GM18909 (cell line): Measurements from ENCODE around the gene DNAAF9.

Experiments
- ATAC-seq: cut with Tn5 transposase; IDR thresholded peaks from one replicate; pipeline ENCODE4 v1.9.1; 2021; ENCODE audit warnings: mild to moderate bottlenecking; ENCODE audit not compliant: unreplicated experiment, poor library complexity

The DNAAF9 gene

GRCh38 chr20:3378138-3378537 lies 29.3 kb downstream of the DNAAF9 start:
- no peak for ATAC-seq

GRCh38 chr20:3377644-3378043 lies 29.8 kb downstream of the DNAAF9 start:
- no peak for ATAC-seq

DNA sequence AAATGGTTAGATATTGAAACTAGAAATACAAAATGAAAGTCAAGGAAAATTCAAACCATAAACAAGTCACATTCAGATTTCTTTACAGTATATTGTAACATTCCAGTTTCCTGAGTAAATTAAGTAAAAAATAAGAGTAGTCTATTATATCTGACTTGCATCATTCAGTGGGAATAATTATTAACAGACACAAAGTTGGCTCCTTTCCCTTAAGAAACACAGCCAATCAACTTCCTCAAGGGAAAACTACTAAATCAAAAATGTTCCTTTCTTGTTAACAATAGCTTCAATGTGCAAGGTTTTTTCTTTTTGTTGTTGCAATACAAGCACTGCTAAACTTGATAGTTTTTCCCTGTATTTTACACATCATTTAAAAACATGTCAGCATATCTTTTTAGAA lies 33.2 kb downstream of the DNAAF9 start:
- ATAC-seq, result no peak

- ATAC-seq, result no peak
Measured at GRCh38 chr20:3371754-3372153, 35.7 kb downstream of the DNAAF9 start.

DNA sequence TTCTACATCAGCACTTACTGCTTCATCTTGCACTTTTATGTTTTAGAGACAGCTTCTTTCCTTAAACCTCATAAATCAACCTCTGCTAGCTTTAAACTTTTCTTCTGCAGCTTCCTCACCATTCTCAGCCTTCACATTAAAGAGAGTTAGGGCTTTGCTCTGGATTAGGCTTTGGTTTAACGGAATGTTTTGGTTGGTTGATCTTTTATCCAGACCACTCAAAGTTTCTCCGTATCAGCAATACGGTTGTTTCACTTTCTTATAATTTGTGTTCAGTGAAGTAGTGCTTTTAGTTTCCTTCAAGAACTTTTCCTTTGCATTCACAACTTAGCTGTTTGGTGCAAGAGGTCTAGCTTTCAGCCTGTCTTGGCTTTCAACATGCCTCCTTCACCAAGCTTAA lies 40.4 kb downstream of the DNAAF9 start:
- ATAC-seq, result no peak

DNA sequence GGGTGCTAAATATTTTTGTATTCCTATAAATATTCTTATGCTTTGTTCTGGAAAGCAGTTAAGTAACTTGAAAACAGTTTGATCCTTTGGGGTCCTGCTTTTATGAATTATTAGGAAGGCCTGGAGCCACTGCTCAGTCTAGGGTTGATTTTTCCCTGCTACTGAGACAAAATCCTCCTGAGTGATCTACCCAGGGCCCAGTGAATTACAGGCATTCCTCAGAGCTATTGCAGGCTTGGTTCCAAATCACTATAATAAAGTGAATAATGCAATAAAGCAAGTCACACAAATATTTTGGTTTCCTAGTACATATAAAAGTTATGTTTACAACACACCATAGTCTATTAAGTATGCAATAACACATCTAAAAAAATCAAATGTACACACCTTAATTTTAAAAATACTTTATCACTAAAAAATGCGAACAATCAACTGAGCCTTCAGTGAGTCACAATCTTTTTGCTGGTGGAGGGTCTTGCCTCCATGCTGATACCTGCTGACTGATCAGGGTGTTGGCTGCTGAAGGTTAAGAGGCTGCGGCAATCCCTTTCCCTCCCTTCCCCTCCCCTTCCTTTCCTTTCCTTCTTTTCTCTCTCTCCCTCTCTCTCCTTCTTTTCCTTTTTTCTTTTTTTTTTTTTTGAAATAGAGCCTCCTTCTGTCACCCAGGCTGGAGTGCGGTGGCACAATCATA lies 43.0 kb downstream of the DNAAF9 start:
- ATAC-seq, result no peak

- ATAC-seq, result no peak
Measured at GRCh38 chr20:3360752-3361151, 46.7 kb downstream of the DNAAF9 start.

DNA sequence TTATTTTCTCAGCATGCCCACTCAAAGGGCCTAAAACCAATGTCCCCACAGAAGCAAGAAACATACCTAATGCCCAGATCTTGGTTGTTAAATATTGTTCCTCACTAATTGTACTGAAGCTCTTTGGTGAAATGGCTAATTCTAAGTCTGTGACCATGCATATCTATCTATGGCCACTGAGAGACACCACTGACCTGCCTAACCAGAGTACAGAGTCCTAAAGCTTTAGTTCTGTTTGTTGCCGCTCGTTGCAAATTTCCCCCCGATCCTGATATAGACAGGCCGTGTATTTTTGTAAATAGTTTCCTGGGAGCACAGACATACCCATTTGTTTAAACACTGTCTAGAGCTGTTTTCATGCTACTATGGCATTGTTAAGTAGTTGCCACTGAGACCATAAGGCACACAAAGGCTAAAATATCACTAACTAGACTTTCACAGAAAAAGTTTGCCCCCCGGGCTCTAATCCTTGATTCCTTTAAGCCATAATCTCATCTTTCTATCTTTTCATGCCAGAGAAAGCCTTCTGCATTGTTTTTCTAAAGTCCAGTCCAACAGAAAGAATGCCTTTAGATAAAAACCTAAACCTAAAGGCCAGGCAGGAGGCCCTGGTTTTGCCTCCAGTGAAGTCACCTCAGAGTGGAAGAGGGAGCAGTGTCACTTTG lies 48.7 kb downstream of the DNAAF9 start:
- no peak for ATAC-seq
